HG03439 (cell line): ENCODE data around the gene PDZRN3.
"Not testable (repeated sequence)": the region's sequence is repeated elsewhere in the genome, so short reads cannot be mapped to it uniquely, and the experiment has no call there.

Experiments used
- ATAC-seq: cut with Tn5 transposase; IDR thresholded peaks from one replicate; pipeline ENCODE4 v1.9.1; 2021; ENCODE audit warnings: mild to moderate bottlenecking, moderate library complexity; ENCODE audit not compliant: unreplicated experiment

The PDZRN3 gene

GRCh38 chr3:73470860-73471259, 153.9 kb downstream of the PDZRN3 start:
- no peak for ATAC-seq

DNA sequence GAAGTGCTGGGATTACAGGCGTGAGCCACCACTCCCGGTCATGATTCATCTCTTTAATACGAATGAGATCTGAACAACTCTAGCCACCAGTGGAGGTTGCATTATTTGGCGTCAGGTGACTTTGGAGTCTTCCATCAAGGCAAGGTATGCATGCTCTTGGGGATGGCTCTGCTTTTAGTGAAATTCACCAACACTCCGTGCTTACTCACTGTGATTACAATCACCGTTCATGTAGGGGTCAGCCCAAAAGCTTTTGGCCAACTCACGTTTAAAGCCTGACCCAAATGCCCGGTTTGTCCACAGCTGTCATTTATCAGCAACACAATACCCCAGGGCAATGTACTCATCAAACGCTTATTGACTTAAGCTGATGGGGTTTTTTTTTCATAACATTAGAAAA, 155.4 kb downstream of the PDZRN3 start:
- ATAC-seq = no peak

GRCh38 chr3:73467211-73467610, 157.5 kb downstream of the PDZRN3 start:
- ATAC-seq = no peak

DNA sequence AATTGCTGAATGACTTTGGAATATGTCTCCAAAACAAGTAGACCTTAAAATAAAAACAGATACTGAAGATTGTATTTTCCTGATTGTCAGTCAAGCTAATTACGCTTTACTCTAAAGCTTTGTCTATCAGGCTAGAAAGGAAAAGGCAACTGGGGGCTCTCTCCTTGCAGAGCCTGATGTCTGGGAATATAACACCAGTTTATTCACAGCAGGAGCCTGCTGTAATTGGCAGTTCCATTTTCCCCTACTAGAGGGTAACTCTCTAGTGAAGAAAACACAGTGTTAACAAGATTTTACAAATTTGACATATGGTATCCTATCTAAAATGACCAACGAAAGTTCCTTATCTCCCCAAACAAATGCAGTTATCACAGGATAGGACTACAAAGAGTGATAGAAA, 158.8 kb downstream of the PDZRN3 start:
- no peak for ATAC-seq

- ATAC-seq = not testable (repeated sequence)
These were observed 160.6 kb downstream of the PDZRN3 start for GRCh38 chr3:73464126-73464525.

DNA sequence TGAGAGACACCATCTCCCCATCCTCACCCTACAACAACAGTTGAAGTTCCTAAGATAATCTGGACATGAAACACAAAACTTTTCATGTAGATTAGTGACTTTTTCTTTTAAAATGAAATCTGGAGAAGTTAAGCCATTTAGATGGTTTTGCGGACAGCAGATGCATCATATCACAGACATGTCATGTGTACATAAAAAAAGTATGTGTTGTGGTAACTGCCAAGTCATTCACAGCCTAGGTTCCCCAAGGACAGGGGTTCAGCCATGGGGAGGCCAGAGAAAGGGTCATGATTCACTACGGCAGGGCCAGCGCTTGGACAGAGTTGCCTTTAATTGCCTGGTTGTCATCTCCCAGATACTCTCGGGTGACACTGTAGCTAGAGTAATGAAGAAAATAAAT, 163.2 kb downstream of the PDZRN3 start:
- ATAC-seq = no peak

GRCh38 chr3:73459711-73460110, 165.0 kb downstream of the PDZRN3 start:
- no peak for ATAC-seq

- ATAC-seq = no peak
These were observed 171.1 kb downstream of the PDZRN3 start for GRCh38 chr3:73453666-73454065.

GRCh38 chr3:73452729-73453128, 172.0 kb downstream of the PDZRN3 start:
- no peak for ATAC-seq

DNA sequence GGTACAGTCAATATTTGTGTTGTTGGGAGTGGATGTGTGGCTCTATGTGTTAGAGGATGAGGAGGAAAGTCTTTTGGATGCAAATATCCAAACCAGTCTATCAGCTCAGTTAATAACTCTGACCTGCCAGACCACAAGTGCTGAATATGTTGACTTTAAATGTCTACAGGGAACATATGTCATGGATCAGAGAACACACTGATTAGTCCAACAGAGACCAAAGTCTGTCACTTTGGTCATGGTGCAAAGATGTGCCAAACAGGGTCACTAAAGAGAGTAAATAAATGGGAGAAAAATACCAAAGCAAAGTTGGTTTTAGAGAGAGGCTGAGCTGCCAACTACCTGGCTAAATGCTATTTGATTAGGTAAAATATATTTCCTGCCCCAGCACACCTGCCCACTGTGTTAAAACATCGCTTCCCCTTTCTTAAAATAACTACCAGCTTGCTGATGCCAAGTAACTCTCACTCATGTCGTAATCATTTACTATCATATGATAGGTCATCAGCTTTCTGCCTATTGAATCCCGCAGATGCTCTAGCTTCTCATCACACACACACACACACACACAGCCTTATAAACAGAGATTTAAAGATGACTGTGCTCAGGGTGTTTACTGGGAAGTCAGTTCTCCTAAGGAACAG, 173.3 kb downstream of the PDZRN3 start:
- ATAC-seq = peak; percentile 40

- ATAC-seq = no peak
These were observed 175.0 kb downstream of the PDZRN3 start for GRCh38 chr3:73449774-73450173.

DNA sequence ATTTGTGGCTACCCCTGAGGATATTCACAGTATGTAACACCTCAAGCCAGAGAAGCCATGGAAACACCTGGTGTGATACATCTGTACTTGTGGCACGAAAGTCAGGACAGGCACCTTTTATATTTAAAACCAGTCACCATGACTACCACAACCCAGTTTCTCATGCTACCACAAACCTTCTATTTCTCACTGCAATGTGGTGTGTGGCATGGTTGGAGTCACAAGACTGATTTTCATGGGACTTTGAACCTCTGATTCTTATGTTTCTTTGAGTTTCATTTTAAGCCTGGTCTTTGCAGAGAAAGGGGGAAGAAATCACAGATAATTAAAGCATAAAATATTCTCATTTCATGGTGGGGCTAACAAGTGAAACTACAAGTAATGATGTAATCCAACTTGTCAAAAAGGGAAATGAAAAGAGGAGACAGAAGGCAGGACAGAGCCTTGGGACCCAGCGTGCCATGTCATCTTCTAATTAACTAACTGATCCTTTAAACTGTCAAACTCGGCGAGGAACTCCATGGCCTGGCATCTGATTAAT, 175.9 kb downstream of the PDZRN3 start:
- peak; percentile 93 for ATAC-seq

- no peak for ATAC-seq
These were observed 176.7 kb downstream of the PDZRN3 start for GRCh38 chr3:73448041-73448440.

- ATAC-seq = no peak
These were observed 177.6 kb downstream of the PDZRN3 start for GRCh38 chr3:73447111-73447510.

DNA sequence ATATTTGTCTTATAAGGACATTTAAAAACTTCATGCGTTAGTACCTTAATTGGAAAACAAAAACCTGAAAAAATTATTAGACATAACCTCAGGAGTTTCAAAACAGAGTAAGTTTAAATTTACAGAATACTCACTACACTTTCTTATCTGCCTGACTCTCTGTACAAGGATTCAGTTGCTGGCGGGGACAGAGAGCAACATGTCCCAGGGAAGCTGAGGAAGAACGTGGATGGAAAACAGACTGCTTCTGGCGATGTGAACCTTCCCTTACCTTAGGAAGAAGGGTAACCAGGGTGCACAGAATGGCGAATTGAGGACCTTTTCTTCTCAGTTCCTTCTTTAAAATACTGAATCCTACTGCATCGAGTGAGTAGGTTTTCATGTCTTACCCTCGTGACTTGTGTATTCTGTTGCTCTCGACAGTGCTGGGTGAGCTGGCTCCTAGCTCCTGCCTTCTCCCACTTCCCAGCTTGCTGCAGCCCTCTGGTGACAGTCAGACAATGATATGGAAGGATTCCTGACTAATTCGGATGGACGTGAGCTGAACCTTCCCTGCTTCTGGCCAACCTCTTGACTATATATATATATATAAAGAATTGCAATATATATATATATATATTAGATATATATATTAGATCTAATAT, 178.2 kb downstream of the PDZRN3 start:
- no peak for ATAC-seq

- ATAC-seq = no peak
These were observed 181.9 kb downstream of the PDZRN3 start for GRCh38 chr3:73442886-73443285.

- no peak for ATAC-seq
These were observed 182.6 kb downstream of the PDZRN3 start for GRCh38 chr3:73442152-73442551.

DNA sequence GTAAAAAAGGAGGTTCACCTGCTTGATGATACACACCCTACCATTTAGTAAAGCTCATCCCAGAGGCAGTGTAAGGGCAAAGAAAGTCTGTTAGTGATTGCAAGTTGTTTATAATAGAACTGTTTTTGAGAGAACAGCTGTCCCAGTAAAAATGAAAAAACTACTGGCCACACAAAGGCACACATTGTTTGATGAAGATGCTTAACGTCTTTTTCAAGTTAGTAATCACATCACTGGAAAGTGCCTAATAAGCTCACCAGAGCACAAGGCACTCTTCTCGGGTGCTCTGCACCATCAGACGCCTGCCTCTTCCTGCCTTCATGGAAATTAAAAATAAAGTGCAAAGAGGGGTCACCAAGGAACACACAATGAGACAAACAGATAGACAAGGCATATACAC, 186.9 kb downstream of the PDZRN3 start:
- no peak for ATAC-seq

GRCh38 chr3:73435055-73435454, 189.7 kb downstream of the PDZRN3 start:
- no peak for ATAC-seq

GRCh38 chr3:73433687-73434086, 191.1 kb downstream of the PDZRN3 start:
- no peak for ATAC-seq

- no peak for ATAC-seq
These were observed 191.7 kb downstream of the PDZRN3 start for GRCh38 chr3:73433079-73433478.

GRCh38 chr3:73432706-73433032, 192.1 kb downstream of the PDZRN3 start:
- ATAC-seq = no peak
